CD14-positive monocyte (primary cell): ENCODE measurements around the gene LRP1B. TPM values are rescaled to one million over a fixed set of nuclear protein-coding genes. Genes with fewer than 3 reads are reported as not detected.

Source experiments
- DNase-seq, 3 donors: peaks; one replicate each; pipeline ENCODE4 v3.0.0-alpha.2; 2011 to 2022
- H2AFZ ChIP-seq: 2 replicates; pipeline ENCODE4 v1.6.0; 2012; ENCODE audit warnings: mild to moderate bottlenecking, low read depth, low read length, inconsistent platforms; ENCODE audit not compliant: insufficient read depth, poor library complexity, severe bottlenecking
- H3K27ac ChIP-seq, 2 donors: 1 replicate in 1 of 2; 2 replicates in 1 of 2; pipeline ENCODE4 v1.5.1; 2012 to 2013; ENCODE audit warnings: low read length in 2 of 2, control low read depth in 1 of 2, inconsistent platforms in 1 of 2, low read depth in 1 of 2, mild to moderate bottlenecking in 1 of 2
- H3K27me3 ChIP-seq, 2 donors: one replicate each; pipeline versions ENCODE4 v1.6.0 to v1.6.1; 2011 to 2013; ENCODE audit warnings: low read length in 2 of 2; ENCODE audit not compliant: control insufficient read depth in 2 of 2, insufficient read depth in 2 of 2
- H3K36me3 ChIP-seq, 2 donors: replicated peaks in 1 of 2; 1 replicate in 1 of 2; 2 replicates in 1 of 2; pipeline versions ENCODE4 v1.5.1 to v1.6.1; 2012 to 2013; ENCODE audit warnings: low read length in 2 of 2, control low read depth in 1 of 2, inconsistent platforms in 1 of 2, mild to moderate bottlenecking in 1 of 2; ENCODE audit not compliant: insufficient read depth in 2 of 2, control insufficient read depth in 1 of 2
- H3K4me1 ChIP-seq, 2 donors: 1 replicate in 1 of 2; 2 replicates in 1 of 2; pipeline versions ENCODE4 v1.5.1 to v1.6.1; 2012 to 2013; ENCODE audit warnings: low read length in 2 of 2, control low read depth in 1 of 2, inconsistent platforms in 1 of 2, mild to moderate bottlenecking in 1 of 2, moderate library complexity in 1 of 2; ENCODE audit not compliant: insufficient read depth in 2 of 2, control insufficient read depth in 1 of 2
- H3K4me2 ChIP-seq: replicated peaks from 2 replicates; pipeline ENCODE3; 2012; ENCODE audit warnings: low read length, moderate library complexity, mild to moderate bottlenecking; ENCODE audit not compliant: poor library complexity, severe bottlenecking; ENCODE audit errors: extremely low read depth
- H3K4me3 ChIP-seq, 3 experiments: fragments of 200-600 bp in 1 of 3; sonication (generic) in 1 of 3; replicated peaks in 1 of 3; 1 replicate in 2 of 3; 2 replicates in 1 of 3; pipeline ENCODE4 v1.5.1; 2011 to 2013; ENCODE audit warnings: low read length in 3 of 3, mild to moderate bottlenecking in 3 of 3, control low read depth in 2 of 3, low read depth in 2 of 3, inconsistent platforms in 1 of 3, moderate library complexity in 1 of 3
- H3K79me2 ChIP-seq: 2 replicates; pipeline ENCODE4 v1.6.0; 2012; ENCODE audit warnings: mild to moderate bottlenecking, control low read depth, inconsistent platforms, low read length, moderate library complexity; ENCODE audit not compliant: insufficient read depth
- H3K9ac ChIP-seq: 2 replicates; pipeline ENCODE4 v1.6.0; 2017; ENCODE audit warnings: low read length, mild to moderate bottlenecking; ENCODE audit not compliant: insufficient read depth, poor library complexity, severe bottlenecking
- H3K9me3 ChIP-seq, 2 donors: replicated peaks in 1 of 2; 1 replicate in 1 of 2; 2 replicates in 1 of 2; pipeline versions ENCODE4 v1.5.1 to v1.6.1; 2012 to 2013; ENCODE audit warnings: low read length in 2 of 2, control low read depth in 1 of 2; ENCODE audit not compliant: control insufficient read depth in 1 of 2, insufficient read depth in 1 of 2
- H4K20me1 ChIP-seq: 2 replicates; pipeline ENCODE4 v1.6.0; 2012; ENCODE audit warnings: mild to moderate bottlenecking, low read length, control low read depth, moderate library complexity; ENCODE audit not compliant: insufficient read depth
- H3K27ac Mint-ChIP-seq, 7 donors: one replicate each; pipeline ENCODE4 v1.8.0; 2020; ENCODE audit warnings: mild to moderate bottlenecking in 7 of 7, mixed read lengths in 7 of 7, moderate library complexity in 6 of 7, inconsistent platforms in 2 of 7
- H3K27me3 Mint-ChIP-seq, 3 donors: one replicate each; pipeline ENCODE4 v1.8.0; 2021 to 2022; ENCODE audit warnings: low read depth in 3 of 3, mild to moderate bottlenecking in 3 of 3, mixed read lengths in 3 of 3, moderate library complexity in 3 of 3, inconsistent platforms in 1 of 3
- H3K36me3 Mint-ChIP-seq, 2 donors: one replicate each; pipeline ENCODE4 v1.8.0; 2020; ENCODE audit warnings: mixed read lengths in 2 of 2, inconsistent platforms in 1 of 2, mild to moderate bottlenecking in 1 of 2
- H3K4me1 Mint-ChIP-seq: one replicate; pipeline ENCODE4 v1.8.0; 2020; ENCODE audit warnings: mild to moderate bottlenecking, mixed read lengths
- H3K4me3 Mint-ChIP-seq, 2 donors: one replicate each; pipeline ENCODE4 v1.8.0; 2020; ENCODE audit warnings: mild to moderate bottlenecking in 2 of 2, mixed read lengths in 2 of 2, moderate library complexity in 1 of 2
- H3K9me3 Mint-ChIP-seq, 7 donors: one replicate each; pipeline ENCODE4 v1.8.0; 2020 to 2022; ENCODE audit warnings: mixed read lengths in 7 of 7, mild to moderate bottlenecking in 6 of 7, moderate library complexity in 6 of 7, inconsistent platforms in 2 of 7
- CTCF ChIP-seq: fragments of 200-600 bp; IDR thresholded peaks from one replicate; pipeline ENCODE4 v1.8.0; 2022; ENCODE audit warnings: antibody characterized with exemption, mild to moderate bottlenecking
- WGBS: methylation state at CpG from one replicate; pipeline ENCODE4 v1.1.5; 2013; ENCODE audit warnings: missing lambda C conversion rate; ENCODE audit not compliant: insufficient coverage; 5-methylcytosine and 5-hydroxymethylcytosine counted together
- intact Hi-C, 2 donors: fragments of 100-400 bp; cut with micrococcal nuclease; formaldehyde crosslinking; loops; one replicate each; pipeline versions ENCODE4 v1.15.0 to v1.15.1; 2023
- polyA plus RNA-seq, 3 donors: library from polyadenylated mRNA; depleted of rRNA in 1 of 3; unstranded in 2 of 3; stranded (reverse) in 1 of 3; fragments of 300-500 nt in 2 of 3; fragments of >200 nt in 1 of 3; fragmentation: Illumina TruSeq in 2 of 3; gene quantifications; 1 replicate in 2 of 3; 2 replicates in 1 of 3; pipeline ENCODE4 v1.2.3, GENCODE V29; 2012 to 2021

The LRP1B gene
- polyA plus RNA-seq, 3 donors = not detected

- intact Hi-C loops = no loop called here
- Histone ChIP-seq H3K9me3 (no peaks in the 10 kb centered on the region), H3K4me2 (no peak overlapping the region), H3K9ac (no peak overlapping the region), H3K4me3 (no peak overlapping the region), H3K36me3 (no peaks in the 10 kb centered on the region), H4K20me1 (no peaks in the 10 kb centered on the region), H3K79me2 (no peaks in the 10 kb centered on the region), H2AFZ (no peak overlapping the region), H3K27ac (no peak overlapping the region), H3K27me3 (no peaks in the 10 kb centered on the region), H3K4me1 (no peaks in the 10 kb centered on the region)
- H3K27ac Mint-ChIP-seq = no peak overlapping the region
- no peaks in the 10 kb centered on the region for H3K27me3 Mint-ChIP-seq
- DNase-seq = no peak
- no peaks in the 10 kb centered on the region for H3K4me1 Mint-ChIP-seq
- no peaks in the 10 kb centered on the region for H3K36me3 Mint-ChIP-seq
- no peak overlapping the region for H3K4me3 Mint-ChIP-seq
- no CpG with 5 or more reads among the region's 3 CpGs for WGBS
- no peaks in the 10 kb centered on the region for H3K9me3 Mint-ChIP-seq
- TF ChIP-seq CTCF = no peak
Measured at GRCh38 chr2:140316345-140316744, 1814.5 kb downstream of the LRP1B start.

GRCh38 chr2:140311905-140312304, 1818.9 kb downstream of the LRP1B start:
- H3K36me3 Mint-ChIP-seq = no peaks in the 10 kb centered on the region
- H3K36me3 ChIP-seq = no peaks in the 10 kb centered on the region
- DNase-seq = no peak
- no peaks in the 10 kb centered on the region for H3K9me3 ChIP-seq
- no peak overlapping the region for H3K4me2 ChIP-seq
- no peak overlapping the region for H2AFZ ChIP-seq
- WGBS = no CpG with 5 or more reads among the region's 1 CpG
- no peak for TF ChIP-seq CTCF
- H3K4me1 Mint-ChIP-seq = no peaks in the 10 kb centered on the region
- H3K79me2 ChIP-seq = no peaks in the 10 kb centered on the region
- H3K4me3 ChIP-seq = no peak overlapping the region
- H3K4me1 ChIP-seq = no peaks in the 10 kb centered on the region
- no peak overlapping the region for H3K4me3 Mint-ChIP-seq
- no peak overlapping the region for H3K27ac Mint-ChIP-seq
- no peaks in the 10 kb centered on the region for H4K20me1 ChIP-seq
- H3K27me3 Mint-ChIP-seq = no peaks in the 10 kb centered on the region
- no peak overlapping the region for H3K9ac ChIP-seq
- H3K27ac ChIP-seq = no peak overlapping the region
- intact Hi-C loops = no loop called here
- H3K9me3 Mint-ChIP-seq = no peaks in the 10 kb centered on the region
- H3K27me3 ChIP-seq = no peaks in the 10 kb centered on the region
